ENCODE measurements around the gene ZNF547. TPM values are rescaled to one million over a fixed set of nuclear protein-coding genes. Genes with fewer than 3 reads are reported as not detected.

The ZNF547 gene
- total and polyA plus RNA-seq, 2 experiments from 2014 or later, result 1.1 to 4.9 TPM

- Histone ChIP-seq H3K9me2 (ENCODE audit: insufficient read depth) (no peaks in the 10 kb centered on the region), H3K27me3 (ENCODE audit: insufficient read depth) (peaks cover 5% of the 10 kb centered on the region; the same call in 1 of the 2 replicates), H3F3A (replicated peaks; ENCODE audit: low read depth) (no peaks in the 10 kb centered on the region), H2AFZ (peak within 1 kb of the TSS; percentile 92), H3K4me2 (peak within 1 kb of the TSS; percentile 92), H4K20me1 (replicated peaks; ENCODE audit: insufficient read depth) (no peaks in the 10 kb centered on the region; the same call in 1 of the 2 replicates), H3K79me2 (replicated peaks; ENCODE audit: insufficient read depth) (peaks cover 29% of the 10 kb centered on the region), H3K27ac (ENCODE audit: low read depth) (peak within 1 kb of the TSS; percentile 73), H3K36me3 (ENCODE audit: insufficient read depth) (no peaks in the 10 kb centered on the region), H3K4me3 (peak within 1 kb of the TSS; percentile 61), H3K4me1 (ENCODE audit: insufficient read depth) (0 out of 2 replicates have a peak, but pooled peaks cover 3% of the 10 kb centered on the region)
- TF ChIP-seq JUNB (IDR thresholded peaks at IDR 0.05; ENCODE audit: unreplicated experiment), result no peak
- TF ChIP-seq CREB1 (CRISPR knock-in tag; IDR thresholded peaks at IDR 0.05; ENCODE audit: low read depth), result peak; percentile 98
- TF ChIP-seq POLR2AphosphoS5 (IDR thresholded peaks at IDR 0.05; ENCODE audit: low read depth), result peak; percentile 69
- TF ChIP-seq ZNF114 (CRISPR knock-in tag; IDR thresholded peaks at IDR 0.05), result no peak
- TF ChIP-seq ETS1 (IDR thresholded peaks at IDR 0.05), result peak; percentile 97
- TF ChIP-seq CTCF (conservative IDR thresholded peaks at IDR 0.05; ENCODE audit: low read depth in 2 of 2), result peak in 1 of 2 experiments; percentile 33; a peak in 2 of 4 replicates
- H3K27me3 Mint-ChIP-seq (ENCODE audit: insufficient read depth, low read depth, poor library complexity), result peaks cover 2% of the 10 kb centered on the region
- DNase-seq (ENCODE audit: low spot score), result peak; percentile 99
- H3K36me3 Mint-ChIP-seq (ENCODE audit: low read depth), result no peaks in the 10 kb centered on the region
- H3K9me3 Mint-ChIP-seq, result no peaks in the 10 kb centered on the region
- H3K4me3 Mint-ChIP-seq, result peak within 1 kb of the TSS; percentile 94
- peak within 1 kb of the TSS; percentile 92 for H3K27ac Mint-ChIP-seq
- ATAC-seq, result peak; percentile 99
- H3K4me1 Mint-ChIP-seq, result peaks cover 13% of the 10 kb centered on the region
Observed at GRCh38 chr19:57389730-57390598, 26.6 kb downstream of the ZNF547 start, which contains the start of gene ZNF548. Gene ZNF548 (plus strand): TSS chr19:57389854. CDS start chr19:57390100, 246 bp downstream.

GRCh38 chr19:57395710-57396109 is 32.4 kb downstream of the ZNF547 start:
- 0 out of 2 replicates have a peak, but pooled peaks cover under 1% of the 10 kb centered on the region for H3K4me1 ChIP-seq (ENCODE audit: insufficient read depth)
- H3K4me1 Mint-ChIP-seq, result peaks cover 4% of the 10 kb centered on the region
- H3K9me3 Mint-ChIP-seq, result peaks cover 8% of the 10 kb centered on the region; the same call in 2 of the 3 replicates
- H3K27ac Mint-ChIP-seq, result no peak overlapping the region
- H3K36me3 Mint-ChIP-seq (ENCODE audit: low read depth), result peaks cover 37% of the 10 kb centered on the region
- H3K4me3 Mint-ChIP-seq, result no peak overlapping the region; the same call in 2 of the 3 replicates
- no peaks in the 10 kb centered on the region for H3K9me2 ChIP-seq (ENCODE audit: insufficient read depth)
- H3K4me3 ChIP-seq, result no peak overlapping the region
- H3K36me3 ChIP-seq (ENCODE audit: insufficient read depth), result peaks cover 8% of the 10 kb centered on the region; the same call in 1 of the 2 replicates
- no peaks in the 10 kb centered on the region; the same call in 1 of the 2 replicates for H4K20me1 ChIP-seq (replicated peaks; ENCODE audit: insufficient read depth)
- H3K27me3 ChIP-seq (ENCODE audit: insufficient read depth), result no peaks in the 10 kb centered on the region
- H3F3A ChIP-seq (replicated peaks; ENCODE audit: low read depth), result no peaks in the 10 kb centered on the region
- H2AFZ ChIP-seq, result no peak overlapping the region
- H3K4me2 ChIP-seq, result no peak overlapping the region
- TF ChIP-seq CTCF (conservative IDR thresholded peaks at IDR 0.05; ENCODE audit: low read depth in 2 of 2) (no peak), ZNF331 (CRISPR knock-in tag; IDR thresholded peaks at IDR 0.05; ENCODE audit: low read depth) (no peak), EZH2 (IDR thresholded peaks at IDR 0.05; ENCODE audit: low read depth, unreplicated experiment) (no peak), EZH2phosphoT487 (IDR thresholded peaks at IDR 0.05; ENCODE audit: unreplicated experiment) (no peak), ETS1 (IDR thresholded peaks at IDR 0.05) (no peak), CREB1 (CRISPR knock-in tag; IDR thresholded peaks at IDR 0.05; ENCODE audit: low read depth) (no peak), NANOG (IDR thresholded peaks at IDR 0.05; ENCODE audit: borderline replicate concordance) (no peak), STAT1 (IDR thresholded peaks at IDR 0.05; ENCODE audit: unreplicated experiment) (no peak), POLR2AphosphoS5 (IDR thresholded peaks at IDR 0.05; ENCODE audit: low read depth) (no peak), ZNF114 (CRISPR knock-in tag; IDR thresholded peaks at IDR 0.05) (no peak)
- H3K27me3 Mint-ChIP-seq (ENCODE audit: insufficient read depth, low read depth, poor library complexity), result no peaks in the 10 kb centered on the region
- ATAC-seq (no peak), DNase-seq (ENCODE audit: low spot score) (no peak)
- peaks cover 25% of the 10 kb centered on the region for H3K79me2 ChIP-seq (replicated peaks; ENCODE audit: insufficient read depth)
- no peak overlapping the region for H3K27ac ChIP-seq (ENCODE audit: low read depth)

Data from GM23338 (cell line).